AG04449 (cell line): ENCODE data around the gene MFSD2B.
A peak's percentile ranks its signal among the peaks of the same experiment; 100 is the strongest.

ENCODE experiments used
- CTCF ChIA-PET: fragments of 350-600 bp; formaldehyde crosslinking; extraction: SDS; loops from one replicate; lab custom pipeline; 2021; ENCODE audit warnings: antibody characterized with exemption; lab: Yijun Ruan, JAX
- POLR2A ChIA-PET: fragments of 400-600, 350-600 bp; formaldehyde crosslinking; extraction: SDS; loops from one replicate; lab custom pipeline; 2020; ENCODE audit warnings: antibody characterized with exemption, inconsistent platforms; lab: Yijun Ruan, JAX
- DNase-seq: peaks from one replicate; pipeline ENCODE4 v3.0.0-alpha.2; 2010; ENCODE audit warnings: low read depth, low spot score
- H3K4me3 ChIP-seq: 2 replicates; pipeline ENCODE4 v1.5.1; 2011; ENCODE audit warnings: low read depth, mild to moderate bottlenecking, control low read depth, low read length
- TF ChIP-seq, protein P1 (sequence below): IDR thresholded peaks from one replicate; pipeline ENCODE4 v1.5.1; 2011; ENCODE audit warnings: mild to moderate bottlenecking, moderate library complexity, low read length, control low read depth, inconsistent platforms; ENCODE audit not compliant: insufficient read depth; ENCODE audit errors: missing control alignments

MFSD2B gene

DNA sequence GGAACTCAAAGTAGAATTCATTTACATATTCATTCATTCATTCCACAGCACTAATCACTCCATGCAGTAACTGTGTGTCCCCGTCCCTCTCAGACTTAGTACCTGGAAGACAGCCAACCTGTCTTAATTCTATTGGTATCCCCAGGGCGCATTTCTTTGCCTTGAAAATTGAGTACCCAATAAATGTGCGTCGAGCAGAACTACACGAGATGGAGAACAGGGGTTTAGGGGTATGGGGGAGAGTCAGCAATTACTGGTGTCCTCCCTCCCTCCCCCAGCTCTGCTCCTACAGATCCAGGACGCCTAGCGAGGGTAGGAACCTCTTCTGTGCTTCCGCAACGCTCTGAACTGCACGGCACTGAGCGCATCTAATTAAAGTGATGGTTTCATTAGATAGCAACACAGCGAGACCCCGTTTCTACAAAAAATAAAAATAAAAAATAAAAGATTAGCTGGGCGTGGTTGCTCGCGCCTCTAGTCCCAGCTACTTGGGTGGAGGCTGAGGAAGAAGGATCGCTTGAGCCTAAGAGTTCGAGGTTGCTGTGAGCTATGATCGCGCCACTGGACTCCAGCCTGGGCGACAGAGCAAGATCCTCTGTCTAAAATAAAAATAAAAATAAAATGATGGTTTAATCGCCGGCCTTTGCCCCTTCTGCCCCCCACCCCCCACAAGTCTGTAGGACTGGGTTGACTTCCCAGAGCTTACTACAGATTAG, 39.0 kb downstream of the MFSD2B start:
- DNase-seq, result no peak
- peak overlapping the region; percentile 64 for H3K4me3 ChIP-seq
- CTCF ChIA-PET, result interaction anchor here (1.1 kb wide), 1 partner anchor 36 kb away, joined by 4 read pairs; the partner anchor contains the start of gene TP53I3
- TF ChIP-seq, protein P1, sequence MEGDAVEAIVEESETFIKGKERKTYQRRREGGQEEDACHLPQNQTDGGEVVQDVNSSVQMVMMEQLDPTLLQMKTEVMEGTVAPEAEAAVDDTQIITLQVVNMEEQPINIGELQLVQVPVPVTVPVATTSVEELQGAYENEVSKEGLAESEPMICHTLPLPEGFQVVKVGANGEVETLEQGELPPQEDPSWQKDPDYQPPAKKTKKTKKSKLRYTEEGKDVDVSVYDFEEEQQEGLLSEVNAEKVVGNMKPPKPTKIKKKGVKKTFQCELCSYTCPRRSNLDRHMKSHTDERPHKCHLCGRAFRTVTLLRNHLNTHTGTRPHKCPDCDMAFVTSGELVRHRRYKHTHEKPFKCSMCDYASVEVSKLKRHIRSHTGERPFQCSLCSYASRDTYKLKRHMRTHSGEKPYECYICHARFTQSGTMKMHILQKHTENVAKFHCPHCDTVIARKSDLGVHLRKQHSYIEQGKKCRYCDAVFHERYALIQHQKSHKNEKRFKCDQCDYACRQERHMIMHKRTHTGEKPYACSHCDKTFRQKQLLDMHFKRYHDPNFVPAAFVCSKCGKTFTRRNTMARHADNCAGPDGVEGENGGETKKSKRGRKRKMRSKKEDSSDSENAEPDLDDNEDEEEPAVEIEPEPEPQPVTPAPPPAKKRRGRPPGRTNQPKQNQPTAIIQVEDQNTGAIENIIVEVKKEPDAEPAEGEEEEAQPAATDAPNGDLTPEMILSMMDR, result no peak
- POLR2A ChIA-PET, result interaction anchor here (1.1 kb wide), 1 partner anchor 122 kb away, joined by 3 read pairs; the partner anchor contains the start of gene ATAD2B

DNA sequence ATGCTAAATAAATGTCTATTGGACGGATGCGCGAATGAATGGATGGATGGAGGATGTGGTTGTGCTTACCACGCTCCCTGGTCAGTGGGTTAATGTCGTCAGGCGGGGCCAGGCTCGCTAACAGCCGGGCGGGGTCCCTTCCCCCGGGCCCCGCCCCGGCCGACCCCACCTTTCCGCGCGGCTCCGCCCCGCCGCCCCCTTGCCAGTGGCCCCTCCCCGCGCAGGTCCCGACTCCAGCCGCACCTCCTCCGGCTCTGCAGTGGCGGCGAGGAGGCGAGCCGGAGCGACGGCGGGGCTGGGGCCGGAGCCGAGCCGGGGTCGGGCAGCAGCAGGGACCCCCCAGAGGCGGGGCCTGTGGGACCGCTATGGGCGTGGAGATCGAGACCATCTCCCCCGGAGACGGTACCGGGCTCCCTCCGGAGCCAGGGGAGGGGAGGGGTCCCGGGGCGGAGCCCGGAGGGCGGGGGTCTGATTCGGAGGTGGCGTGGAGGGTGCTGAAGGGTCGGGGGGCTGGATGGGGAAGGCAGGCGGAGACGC, 39.7 kb downstream of the MFSD2B start, which contains the start of gene FKBP1B:
Gene FKBP1B (plus strand): TSS at position 257 of the 537 bp plus-strand sequence. CDS start 109 bp downstream, at position 366.
- peak within 1 kb of the TSS; percentile 64 for H3K4me3 ChIP-seq
- ChIA-PET POLR2A (interaction anchor here (1.1 kb wide), 1 partner anchor 122 kb away, joined by 3 read pairs; the partner anchor contains the start of gene ATAD2B), CTCF (interaction anchor here (1.1 to 2.0 kb wide), 2 partner anchors 16 to 35 kb away, joined by 4 to 11 read pairs; partner anchors contain the start of gene TP53I3)
- DNase-seq, result no peak
- TF ChIP-seq, protein P1, result no peak

DNA sequence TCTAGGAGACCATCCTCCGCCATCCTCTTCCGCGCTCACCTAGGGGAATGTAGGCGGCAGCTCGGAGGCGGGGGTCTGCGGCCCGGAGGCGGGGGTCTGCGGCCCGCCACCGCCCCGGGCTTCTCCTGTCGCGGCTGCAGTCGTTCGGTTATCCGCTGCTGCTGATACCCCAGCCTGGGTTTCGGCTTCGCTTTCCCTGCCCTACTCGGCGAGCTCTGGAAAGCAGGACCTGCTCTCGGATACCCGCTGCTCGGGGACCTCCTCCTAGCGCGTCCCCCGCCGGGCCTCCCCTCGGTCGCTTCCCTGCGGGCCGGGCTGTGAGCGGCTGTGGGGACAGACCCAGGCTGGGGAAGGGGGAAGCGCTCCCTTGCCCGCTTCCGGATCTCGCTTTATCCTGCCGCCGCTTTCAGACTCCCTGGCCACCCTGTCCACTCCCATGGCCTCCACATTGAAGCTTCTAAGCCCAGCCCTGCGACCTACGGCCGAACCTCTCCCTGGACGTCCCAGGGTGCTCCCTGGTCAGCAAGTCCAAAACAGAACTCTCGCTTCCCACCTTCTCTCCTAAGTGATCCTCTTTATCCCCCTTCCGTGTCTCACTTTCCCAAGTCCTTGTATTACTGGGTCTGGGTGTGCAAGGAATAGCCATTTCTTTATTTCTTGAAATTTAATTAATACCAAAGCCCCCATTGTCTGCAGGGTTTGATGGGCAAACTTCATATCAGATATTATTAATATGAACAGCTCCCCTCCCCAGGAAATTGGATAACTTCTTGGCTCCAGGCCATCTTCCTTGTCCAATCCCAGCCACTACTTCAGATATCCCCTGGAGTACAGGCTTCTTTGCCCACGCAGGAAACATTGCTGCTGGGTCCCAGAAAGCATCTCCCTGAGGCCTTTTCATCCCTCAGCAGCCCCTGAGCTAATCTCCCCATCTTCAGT, 40.4 kb downstream of the MFSD2B start:
- ChIA-PET CTCF (interaction anchor here (0.6 to 2.0 kb wide), 5 partner anchors 9 to 123 kb away, joined by 3 to 11 read pairs (median 5); partner anchors contain the start of genes ATAD2B and TP53I3), POLR2A (interaction anchor here (1.1 to 1.9 kb wide), 2 partner anchors 33 to 123 kb away, joined by 3 to 5 read pairs; partner anchors contain the start of gene ATAD2B)
- H3K4me3 ChIP-seq, result peak overlapping the region; percentile 64
- TF ChIP-seq, protein P1, result no peak
- DNase-seq, result no peak

DNA sequence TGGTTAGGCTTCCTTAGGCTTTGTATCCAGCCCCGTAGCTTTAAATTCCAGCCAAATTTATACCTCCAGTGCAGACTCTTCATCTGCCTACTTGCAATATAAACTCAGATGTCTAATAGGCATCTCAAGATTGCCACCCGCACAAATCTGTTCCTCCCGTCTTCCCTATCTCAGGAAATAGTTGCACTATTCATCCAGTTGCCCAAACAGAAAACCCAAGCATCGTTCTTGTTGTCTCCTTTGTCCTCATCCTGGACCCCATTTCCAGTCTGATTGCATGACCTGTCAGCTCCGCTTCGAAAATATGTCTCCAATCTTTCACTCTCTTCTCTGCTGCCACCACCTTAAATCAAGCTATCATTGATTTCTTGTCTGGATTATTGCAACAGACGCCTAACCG, 41.9 kb downstream of the MFSD2B start:
- POLR2A ChIA-PET, result interaction anchor here (1.9 kb wide), 1 partner anchor 32 kb away, joined by 5 read pairs; no protein-coding TSS in a partner anchor
- no peak for DNase-seq
- TF ChIP-seq, protein P1, result no peak

DNA sequence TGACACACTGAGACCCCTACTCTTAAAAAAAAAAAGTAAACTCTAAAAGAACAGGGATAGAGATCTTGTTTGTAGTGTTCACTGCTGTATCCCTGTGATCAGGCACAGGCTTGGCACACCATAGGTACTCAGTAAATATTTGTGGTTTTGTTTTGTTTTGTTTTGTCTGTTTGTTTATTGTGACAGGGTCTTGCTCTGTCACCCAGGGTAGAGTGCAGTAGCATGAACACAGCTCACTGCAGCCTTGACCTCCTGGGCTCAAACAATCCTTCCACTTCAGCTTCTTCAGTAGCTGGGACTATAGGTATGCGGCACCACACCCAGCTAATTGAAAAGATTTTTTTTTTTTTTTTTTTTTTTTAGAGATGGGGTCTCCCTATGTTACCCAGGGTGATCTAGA, 43.1 kb downstream of the MFSD2B start:
- ChIA-PET CTCF (no interaction called here), POLR2A (no interaction called here)
- H3K4me3 ChIP-seq, result no peak overlapping the region
- DNase-seq, result no peak
- TF ChIP-seq, protein P1, result no peak

More for the DNA sequence above, 41.9 kb downstream of the MFSD2B start:
- CTCF ChIA-PET, result interaction anchor here (1.4 kb wide), 1 partner anchor 33 kb away, joined by 3 read pairs; the partner anchor contains the start of gene TP53I3
- no peak overlapping the region; the same call in 1 of the 2 replicates for H3K4me3 ChIP-seq
